A673 (cell line): Measurements from ENCODE around the gene DPYD. TPM values are rescaled to one million over a fixed set of nuclear protein-coding genes. Genes with fewer than 3 reads are reported as not detected.

Experiments used
- BruUV-seq: library from RNA; stranded (reverse); fragments of 400-500 nt; replicated peaks from 2 replicates; lab custom pipeline; 2021; lab: Mats Ljungman, UMichigan
- CTCF ChIA-PET: fragments of 300-600 bp; sonication (Branson Sonifier 250); formaldehyde crosslinking; loops from one replicate; lab custom pipeline; 2022; ENCODE audit warnings: antibody characterized with exemption; lab: Charles Lee
- POLR2A ChIA-PET: fragments of 300-600 bp; sonication (Branson Sonifier 250); formaldehyde crosslinking; loops from one replicate; lab custom pipeline; 2022; ENCODE audit warnings: antibody characterized with exemption; ENCODE audit not compliant: low non-redundant PET; lab: Charles Lee
- DNase-seq: peaks from one replicate; pipeline ENCODE4 v3.0.0-alpha.2; 2015; ENCODE audit warnings: low spot score
- H3K27ac ChIP-seq: fragments of 200-600 bp; sonication (generic); 2 replicates; pipeline ENCODE4 v1.5.1; 2016; ENCODE audit warnings: mixed run types, low read depth, mild to moderate bottlenecking, mixed read lengths, antibody characterized with exemption, low read length; ENCODE audit not compliant: poor library complexity, severe bottlenecking
- H3K27me3 ChIP-seq: fragments of 200-600 bp; sonication (generic); replicated peaks from 2 replicates; pipeline ENCODE4 v1.6.1; 2017; ENCODE audit warnings: mixed run types, low read depth, mild to moderate bottlenecking, mixed read lengths, antibody characterized with exemption, low read length; ENCODE audit not compliant: insufficient read depth, poor library complexity
- H3K36me3 ChIP-seq: fragments of 200-600 bp; sonication (generic); 2 replicates; pipeline ENCODE4 v1.6.1; 2016; ENCODE audit warnings: mixed run types, mild to moderate bottlenecking, mixed read lengths, antibody characterized with exemption, low read length; ENCODE audit not compliant: insufficient read depth, poor library complexity, severe bottlenecking
- H3K4me1 ChIP-seq: fragments of 200-600 bp; sonication (generic); 2 replicates; pipeline ENCODE4 v1.6.1; 2017; ENCODE audit warnings: mixed run types, mild to moderate bottlenecking, mixed read lengths, antibody characterized with exemption, low read length; ENCODE audit not compliant: insufficient read depth, poor library complexity, severe bottlenecking
- H3K4me3 ChIP-seq: fragments of 200-600 bp; sonication (generic); 2 replicates; pipeline ENCODE4 v1.5.1; 2016; ENCODE audit warnings: low read depth, mixed run types, mild to moderate bottlenecking, mixed read lengths, low read length; ENCODE audit not compliant: poor library complexity, severe bottlenecking
- H3K9me3 ChIP-seq: fragments of 200-600 bp; sonication (generic); 2 replicates; pipeline ENCODE4 v1.6.1; 2016; ENCODE audit warnings: mixed run types, low read depth, mild to moderate bottlenecking, mixed read lengths, antibody characterized with exemption, low read length; ENCODE audit not compliant: poor library complexity, severe bottlenecking
- EZH2 ChIP-seq: fragments of 200-600 bp; sonication (generic); IDR thresholded peaks from 2 replicates; pipeline ENCODE4 v1.6.1; 2017; ENCODE audit warnings: borderline replicate concordance, low read depth, mild to moderate bottlenecking, mixed read lengths, antibody characterized with exemption, low read length; ENCODE audit not compliant: poor library complexity, severe bottlenecking
- intact Hi-C: fragments of 100-400 bp; cut with micrococcal nuclease; formaldehyde crosslinking; loops from one replicate; pipeline ENCODE4 v1.10.0; 2022; ENCODE audit not compliant: unreplicated experiment
- total RNA-seq: library from RNA; stranded (reverse); gene quantifications from 2 replicates; pipeline ENCODE4 v1.2.3, GENCODE V29; 2021
- TF ChIP-seq, protein P1 (sequence below): fragments of 300-800, 200-600 bp; sonication (generic); conservative IDR thresholded peaks from 2 replicates; pipeline ENCODE4 v1.5.1; 2017; ENCODE audit warnings: low read depth, mild to moderate bottlenecking, antibody characterized with exemption, low read length, moderate library complexity, mixed read lengths

DPYD gene
- total RNA-seq, 1 experiment from 2014 or later: 13.4 TPM

DNA sequence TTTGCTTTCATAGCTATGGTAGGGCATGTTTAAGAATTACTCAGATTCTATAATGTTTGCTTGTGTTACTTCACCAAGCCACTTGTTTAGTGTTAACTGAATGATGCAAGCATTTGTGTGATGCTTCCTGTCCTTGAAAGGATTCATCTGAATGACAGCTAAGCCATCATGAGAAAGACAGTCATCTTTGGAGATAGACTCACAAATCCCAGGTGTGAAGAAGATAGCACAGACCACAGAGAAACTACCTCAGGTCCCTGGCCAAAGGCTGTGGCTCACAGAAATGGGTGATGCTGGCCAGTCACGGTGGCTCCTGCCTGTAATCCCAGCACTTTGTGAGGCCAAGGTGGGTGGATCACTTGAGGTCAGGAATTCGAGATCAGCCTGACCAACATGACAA is 321.4 kb downstream of the DPYD start:
- H3K4me3 ChIP-seq: no peak overlapping the region
- no peaks in the 10 kb centered on the region for H3K9me3 ChIP-seq
- CTCF ChIA-PET: no interaction called here
- no peak overlapping the region for H3K27ac ChIP-seq
- no peaks in the 10 kb centered on the region for H3K36me3 ChIP-seq
- H3K27me3 ChIP-seq: peaks cover 14% of the 10 kb centered on the region
- TF ChIP-seq, protein P1, sequence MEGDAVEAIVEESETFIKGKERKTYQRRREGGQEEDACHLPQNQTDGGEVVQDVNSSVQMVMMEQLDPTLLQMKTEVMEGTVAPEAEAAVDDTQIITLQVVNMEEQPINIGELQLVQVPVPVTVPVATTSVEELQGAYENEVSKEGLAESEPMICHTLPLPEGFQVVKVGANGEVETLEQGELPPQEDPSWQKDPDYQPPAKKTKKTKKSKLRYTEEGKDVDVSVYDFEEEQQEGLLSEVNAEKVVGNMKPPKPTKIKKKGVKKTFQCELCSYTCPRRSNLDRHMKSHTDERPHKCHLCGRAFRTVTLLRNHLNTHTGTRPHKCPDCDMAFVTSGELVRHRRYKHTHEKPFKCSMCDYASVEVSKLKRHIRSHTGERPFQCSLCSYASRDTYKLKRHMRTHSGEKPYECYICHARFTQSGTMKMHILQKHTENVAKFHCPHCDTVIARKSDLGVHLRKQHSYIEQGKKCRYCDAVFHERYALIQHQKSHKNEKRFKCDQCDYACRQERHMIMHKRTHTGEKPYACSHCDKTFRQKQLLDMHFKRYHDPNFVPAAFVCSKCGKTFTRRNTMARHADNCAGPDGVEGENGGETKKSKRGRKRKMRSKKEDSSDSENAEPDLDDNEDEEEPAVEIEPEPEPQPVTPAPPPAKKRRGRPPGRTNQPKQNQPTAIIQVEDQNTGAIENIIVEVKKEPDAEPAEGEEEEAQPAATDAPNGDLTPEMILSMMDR: no peak
- no peak for TF ChIP-seq EZH2
- POLR2A ChIA-PET: no interaction called here
- H3K4me1 ChIP-seq: peaks cover 17% of the 10 kb centered on the region
- intact Hi-C loops: no loop called here
- BruUV-seq: no TSS peak
- DNase-seq: no peak

DNA sequence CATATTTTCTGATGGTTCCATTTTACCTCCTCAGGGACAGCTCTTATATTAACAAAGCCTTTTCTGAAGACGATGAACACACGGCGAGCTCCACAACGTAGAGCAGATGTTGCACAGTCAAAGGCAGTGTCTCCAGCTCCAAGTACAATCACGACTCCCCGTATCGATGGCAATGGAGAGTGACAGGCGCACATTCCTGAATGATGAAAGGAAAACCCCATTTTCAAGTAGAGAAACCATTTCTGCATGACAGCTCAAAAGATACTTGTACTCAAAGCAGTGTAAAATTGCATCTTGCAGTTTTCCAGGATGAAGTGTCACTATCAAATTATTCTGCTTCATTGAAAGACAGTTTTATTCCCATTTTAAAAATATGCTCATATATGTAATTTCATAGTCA is 327.6 kb downstream of the DPYD start:
- ChIA-PET POLR2A (no interaction called here), CTCF (no interaction called here)
- no peak for DNase-seq
- Histone ChIP-seq H3K27ac (no peak overlapping the region), H3K9me3 (no peaks in the 10 kb centered on the region), H3K4me1 (no peaks in the 10 kb centered on the region), H3K36me3 (no peaks in the 10 kb centered on the region), H3K4me3 (no peak overlapping the region), H3K27me3 (no peaks in the 10 kb centered on the region)
- BruUV-seq: no TSS peak
- intact Hi-C loops: no loop called here
- TF ChIP-seq, protein P1: no peak
- TF ChIP-seq EZH2: no peak

DNA sequence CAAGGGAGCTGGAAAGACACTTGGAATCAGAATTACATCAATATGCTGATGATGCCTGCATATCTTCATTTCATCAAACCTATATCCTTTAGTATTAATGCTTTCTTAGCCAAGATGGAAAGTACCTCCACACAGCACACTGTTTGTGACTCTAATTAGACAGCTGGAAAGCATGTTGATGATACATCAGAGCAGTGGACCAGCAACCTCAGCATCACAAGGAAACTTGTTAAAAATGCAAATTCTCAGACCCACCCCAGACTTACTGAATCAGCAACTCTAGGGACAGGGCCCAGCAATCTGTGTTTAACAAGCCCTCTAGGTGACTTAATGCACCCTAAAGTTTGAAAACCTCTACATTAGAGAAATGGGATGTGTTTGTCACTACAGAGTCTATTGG is 332.1 kb downstream of the DPYD start:
- Histone ChIP-seq H3K36me3 (no peaks in the 10 kb centered on the region), H3K9me3 (no peaks in the 10 kb centered on the region), H3K4me1 (no peaks in the 10 kb centered on the region), H3K27ac (no peak overlapping the region), H3K4me3 (no peak overlapping the region), H3K27me3 (no peaks in the 10 kb centered on the region)
- BruUV-seq: no TSS peak
- intact Hi-C loops: no loop called here
- no peak for DNase-seq
- TF ChIP-seq EZH2: no peak
- TF ChIP-seq, protein P1: no peak
- ChIA-PET CTCF (no interaction called here), POLR2A (no interaction called here)
